ENCODE results near the gene SFMBT2. TPM values are rescaled to one million over a fixed set of nuclear protein-coding genes. Genes with fewer than 3 reads are reported as not detected.

Gene SFMBT2
- total and polyA plus RNA-seq, 10 of the 15 experiments (the other 5 are each of a cell fraction or from before 2014, with no cell fraction given): 2.8 to 29.6 (median 15.1) TPM

GRCh38 chr10:7277432-7277831, 133.4 kb downstream of the SFMBT2 start:
- no TSS peak for BruUV-seq (replicated peaks)
- SMC1A ChIA-PET (ENCODE audit: uncharacterized antibody, unreplicated experiment): interaction anchor here (0.8 kb wide), 1 partner anchor 12 kb away, joined by 3 read pairs; no protein-coding TSS in a partner anchor
- POLR2A ChIA-PET: no interaction called here

GRCh38 chr10:7275761-7276440, 134.9 kb downstream of the SFMBT2 start:
- no peak overlapping the region for H3K27ac ChIP-seq (ENCODE audit: control insufficient read depth, insufficient read depth)
- TF ChIP-seq NR2C2 (IDR thresholded peaks at IDR 0.05; ENCODE audit: borderline replicate concordance, control insufficient read depth, insufficient read length, low read depth) (no peak), MXI1 (IDR thresholded peaks at IDR 0.05; ENCODE audit: low read depth, low read length) (no peak), MTA3 (IDR thresholded peaks at IDR 0.05; ENCODE audit: borderline replicate concordance, low read length) (no peak)
- no peaks in the 10 kb centered on the region for H4K20me1 ChIP-seq (ENCODE audit: control insufficient read depth, insufficient read depth)
- RAD21 ChIA-PET (ENCODE audit: unreplicated experiment): no interaction called here
- intact Hi-C loops (cut with micrococcal nuclease; ENCODE audit: unreplicated experiment): no loop called here
- in situ Hi-C loops (cut with MboI): no loop called here
- H3K4me3 ChIP-seq: no peak overlapping the region
- WGBS (ENCODE audit: insufficient coverage, insufficient replicate concordance, low lambda C conversion rate, missing lambda C conversion rate): 74% methylated on average over 12 of the region's 12 CpGs
- ATAC-seq (no peak), FAIRE-seq (no peak), DNase-seq (ENCODE audit: low read depth, low spot score) (no peak)
- BruUV-seq (replicated peaks): no TSS peak
- CTCF ChIA-PET: no interaction called here
- no peaks in the 10 kb centered on the region for H3K27me3 ChIP-seq (replicated peaks in 1 of 2; ENCODE audit: control insufficient read depth in 2 of 2, insufficient read depth in 2 of 2, low read length in 1 of 2)
- SMC1A ChIA-PET (ENCODE audit: uncharacterized antibody, unreplicated experiment): no interaction called here
- no peak overlapping the region for H3K9ac ChIP-seq (ENCODE audit: control insufficient read depth, insufficient read depth, low read length)
- peaks cover 2% of the 10 kb centered on the region for H3K79me2 ChIP-seq (ENCODE audit: control insufficient read depth, insufficient read depth, low read length)
- H2AFZ ChIP-seq (ENCODE audit: control insufficient read depth, low read depth, low read length): no peak overlapping the region
- peaks cover 3% of the 10 kb centered on the region; the same call in 1 of the 3 replicates for H3K9me3 ChIP-seq (replicated peaks; ENCODE audit: control insufficient read depth, insufficient read depth, low read length)
- H3K4me1 ChIP-seq (ENCODE audit: control insufficient read depth, insufficient read depth, low read length): no peaks in the 10 kb centered on the region
- peaks cover 12 to 14% of the 10 kb centered on the region in 2 experiments; a peak in 3 of 4 replicates for H3K36me3 ChIP-seq (ENCODE audit: control insufficient read depth in 2 of 2, insufficient read depth in 2 of 2, low read length in 1 of 2)
- no peak overlapping the region for H3K4me2 ChIP-seq (ENCODE audit: control insufficient read depth, insufficient read depth)
- POLR2A ChIA-PET: no interaction called here

More at GRCh38 chr10:7277432-7277831, 133.4 kb downstream of the SFMBT2 start:
- ChIA-PET CTCF (interaction anchor here (0.8 kb wide), 1 partner anchor 359 kb away, joined by 3 read pairs; no protein-coding TSS in a partner anchor), RAD21 (ENCODE audit: unreplicated experiment) (no interaction called here)
- intact Hi-C loops (cut with micrococcal nuclease; ENCODE audit: unreplicated experiment): no loop called here
- Histone ChIP-seq H3K4me3 (no peak overlapping the region), H3K36me3 (ENCODE audit: control insufficient read depth in 2 of 2, insufficient read depth in 2 of 2, low read length in 1 of 2) (peaks cover 11 to 15% of the 10 kb centered on the region in 2 experiments; a peak in 3 of 4 replicates), H3K79me2 (ENCODE audit: control insufficient read depth, insufficient read depth, low read length) (peaks cover 2% of the 10 kb centered on the region), H3K27ac (ENCODE audit: control insufficient read depth, insufficient read depth) (no peak overlapping the region), H4K20me1 (ENCODE audit: control insufficient read depth, insufficient read depth) (peaks cover 2% of the 10 kb centered on the region; the same call in 1 of the 2 replicates), H3K27me3 (replicated peaks in 1 of 2; ENCODE audit: control insufficient read depth in 2 of 2, insufficient read depth in 2 of 2, low read length in 1 of 2) (no peaks in the 10 kb centered on the region), H3K4me2 (ENCODE audit: control insufficient read depth, insufficient read depth) (no peak overlapping the region), H3K9ac (ENCODE audit: control insufficient read depth, insufficient read depth, low read length) (no peak overlapping the region), H3K9me3 (replicated peaks; ENCODE audit: control insufficient read depth, insufficient read depth, low read length) (no peaks in the 10 kb centered on the region), H2AFZ (ENCODE audit: control insufficient read depth, low read depth, low read length) (no peak overlapping the region), H3K4me1 (ENCODE audit: control insufficient read depth, insufficient read depth, low read length) (no peaks in the 10 kb centered on the region)
- TF ChIP-seq MTA3 (IDR thresholded peaks at IDR 0.05; ENCODE audit: borderline replicate concordance, low read length) (no peak), E2F4 (IDR thresholded peaks at IDR 0.05; ENCODE audit: low read depth, low read length) (no peak), BCL11A (IDR thresholded peaks at IDR 0.05; ENCODE audit: low read depth, low read length) (no peak), TCF7 (IDR thresholded peaks at IDR 0.05; ENCODE audit: borderline replicate concordance) (no peak), CBX5 (IDR thresholded peaks at IDR 0.05; ENCODE audit: low read depth) (no peak), RAD51 (IDR thresholded peaks at IDR 0.05) (no peak), YBX1 (IDR thresholded peaks at IDR 0.05) (no peak)
- in situ Hi-C loops (cut with MboI): no loop called here
- no peak for FAIRE-seq
- 28% methylated on average over 2 of the region's 2 CpGs for WGBS (ENCODE audit: insufficient coverage, insufficient replicate concordance, low lambda C conversion rate, missing lambda C conversion rate)
- ATAC-seq: no peak
- DNase-seq (ENCODE audit: low read depth, low spot score): no peak
